HG03066 (cell line): Measurements from ENCODE around the gene DCUN1D3.

Experiments used
- ATAC-seq: cut with Tn5 transposase; IDR thresholded peaks from one replicate; pipeline ENCODE4 v1.9.1; 2021; ENCODE audit warnings: low read depth; ENCODE audit not compliant: unreplicated experiment

The DCUN1D3 gene

GRCh38 chr16:20894388-20894787 lies 5.8 kb downstream of the DCUN1D3 start:
- ATAC-seq: no peak

GRCh38 chr16:20889625-20890275 lies 10.4 kb downstream of the DCUN1D3 start:
- ATAC-seq: no peak

- no peak for ATAC-seq
Measured at GRCh38 chr16:20887207-20887606, 13.0 kb downstream of the DCUN1D3 start.

- ATAC-seq: no peak
Measured at GRCh38 chr16:20886320-20886719, 13.8 kb downstream of the DCUN1D3 start.

GRCh38 chr16:20884240-20884556 lies 16.0 kb downstream of the DCUN1D3 start:
- no peak for ATAC-seq

- ATAC-seq: no peak
Measured at GRCh38 chr16:20883554-20884239, 16.5 kb downstream of the DCUN1D3 start.

GRCh38 chr16:20881503-20881878 lies 18.7 kb downstream of the DCUN1D3 start:
- ATAC-seq: no peak

GRCh38 chr16:20880867-20881502 lies 19.2 kb downstream of the DCUN1D3 start:
- no peak for ATAC-seq

GRCh38 chr16:20879175-20880040 lies 20.8 kb downstream of the DCUN1D3 start:
- peak; percentile 37 for ATAC-seq

GRCh38 chr16:20878682-20879147 lies 21.4 kb downstream of the DCUN1D3 start:
- ATAC-seq: no peak

GRCh38 chr16:20875355-20875650 lies 24.9 kb downstream of the DCUN1D3 start:
- no peak for ATAC-seq

GRCh38 chr16:20874088-20874581 lies 26.0 kb downstream of the DCUN1D3 start:
- ATAC-seq: no peak

- no peak for ATAC-seq
Measured at GRCh38 chr16:20873331-20873730, 26.8 kb downstream of the DCUN1D3 start.

- no peak for ATAC-seq
Measured at GRCh38 chr16:20871941-20872815, 28.0 kb downstream of the DCUN1D3 start.

- no peak for ATAC-seq
Measured at GRCh38 chr16:20871258-20871657, 28.9 kb downstream of the DCUN1D3 start.

- no peak for ATAC-seq
Measured at GRCh38 chr16:20870122-20870820, 29.9 kb downstream of the DCUN1D3 start.

GRCh38 chr16:20868890-20869289 lies 31.3 kb downstream of the DCUN1D3 start:
- no peak for ATAC-seq

- no peak for ATAC-seq
Measured at GRCh38 chr16:20867585-20867984, 32.6 kb downstream of the DCUN1D3 start.

- ATAC-seq: no peak
Measured at GRCh38 chr16:20866801-20867200, 33.4 kb downstream of the DCUN1D3 start.
